ENCODE results near the gene PTPRN2.

Gene PTPRN2

GRCh38 chr7:158030566-158030965 is 557.1 kb downstream of the PTPRN2 start:
- DNase-seq = no peak

GRCh38 chr7:158030071-158030470 is 557.6 kb downstream of the PTPRN2 start:
- no peak for DNase-seq

GRCh38 chr7:158029509-158029908 is 558.1 kb downstream of the PTPRN2 start:
- DNase-seq = no peak

- DNase-seq = no peak
These were observed 558.7 kb downstream of the PTPRN2 start for GRCh38 chr7:158028971-158029370.

- peak; percentile 93 for DNase-seq
These were observed 559.2 kb downstream of the PTPRN2 start for GRCh38 chr7:158028290-158028941.

GRCh38 chr7:158027646-158028045 is 560.0 kb downstream of the PTPRN2 start:
- no peak for DNase-seq

- no peak for DNase-seq
These were observed 560.9 kb downstream of the PTPRN2 start for GRCh38 chr7:158026636-158027265.

GRCh38 chr7:158025686-158026600 is 561.7 kb downstream of the PTPRN2 start:
- no peak for DNase-seq

- DNase-seq = peak; percentile 60
These were observed 562.7 kb downstream of the PTPRN2 start for GRCh38 chr7:158024881-158025280.

- no peak for DNase-seq
These were observed 563.3 kb downstream of the PTPRN2 start for GRCh38 chr7:158024351-158024715.

GRCh38 chr7:158023681-158024350 is 563.8 kb downstream of the PTPRN2 start:
- DNase-seq = no peak

- no peak for DNase-seq
These were observed 564.5 kb downstream of the PTPRN2 start for GRCh38 chr7:158023157-158023556.

GRCh38 chr7:158022601-158023000 is 565.0 kb downstream of the PTPRN2 start:
- no peak for DNase-seq

- no peak for DNase-seq
These were observed 565.8 kb downstream of the PTPRN2 start for GRCh38 chr7:158021836-158022235.

- no peak for DNase-seq
These were observed 566.9 kb downstream of the PTPRN2 start for GRCh38 chr7:158020706-158021095.

GRCh38 chr7:158019726-158020705 is 567.6 kb downstream of the PTPRN2 start:
- DNase-seq = no peak

GRCh38 chr7:158018971-158019645 is 568.5 kb downstream of the PTPRN2 start:
- DNase-seq = no peak

- DNase-seq = no peak
These were observed 569.4 kb downstream of the PTPRN2 start for GRCh38 chr7:158018098-158018762.

- DNase-seq = peak; percentile 72
These were observed 570.2 kb downstream of the PTPRN2 start for GRCh38 chr7:158017111-158018097.

Measured in NCI-H146 (cell line).